ENCODE measurements around the gene CNTRL.

Gene CNTRL

DNA sequence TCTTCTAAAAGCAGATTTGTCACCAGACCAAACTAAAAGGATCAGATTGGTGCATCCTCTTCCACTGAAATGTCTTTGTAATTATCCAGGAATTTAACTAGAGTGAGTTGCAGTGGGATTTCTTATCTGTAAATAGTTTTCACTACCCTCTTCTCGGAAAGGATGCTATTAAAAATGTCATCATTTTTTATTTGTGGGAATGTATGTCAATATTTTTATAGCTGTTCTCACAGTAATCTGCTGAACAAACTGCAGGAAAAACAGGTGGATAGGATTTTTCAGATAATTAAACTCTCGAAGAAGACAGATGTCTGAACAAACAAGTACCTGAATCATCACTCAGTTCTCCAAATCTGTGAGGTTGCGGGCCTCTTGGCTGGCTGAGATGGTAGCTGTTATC is 64.2 kb downstream of the CNTRL start:
- no peaks in the 10 kb centered on the region for H3K4me1 ChIP-seq (ENCODE audit: control insufficient read depth, insufficient read depth, low read length)
- no peak for DNase-seq (ENCODE audit: low read depth)
- no peak overlapping the region for H3K9ac ChIP-seq (ENCODE audit: low read length)
- H3K36me3 ChIP-seq (ENCODE audit: control insufficient read depth, insufficient read depth, low read length, severe bottlenecking) = peaks cover 26% of the 10 kb centered on the region
- no peaks in the 10 kb centered on the region for H3K9me3 ChIP-seq (ENCODE audit: control insufficient read depth, low read length)
- H3K4me3 ChIP-seq (ENCODE audit: low read length) = no peak overlapping the region
- no peaks in the 10 kb centered on the region for H3K27me3 ChIP-seq (replicated peaks; ENCODE audit: control insufficient read depth, insufficient read depth, low read length)

DNA sequence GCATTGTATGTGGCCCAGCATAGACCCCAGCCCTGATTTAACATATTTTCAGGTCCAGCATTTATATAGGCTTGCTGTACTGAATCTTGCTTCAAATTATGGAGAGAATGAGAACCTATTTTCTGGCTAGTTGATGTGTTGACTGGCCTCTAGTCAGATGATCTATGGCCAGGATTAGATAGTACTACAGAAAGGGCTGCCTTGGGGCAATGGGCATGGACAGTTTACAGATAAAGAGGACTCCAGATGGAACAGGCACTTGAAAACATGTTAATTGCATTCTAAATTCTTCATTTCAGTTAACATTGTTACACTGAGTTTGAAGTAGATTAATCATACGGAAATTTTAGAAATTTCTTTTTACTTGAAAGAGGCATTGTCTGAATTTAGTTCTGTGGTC is 65.4 kb downstream of the CNTRL start:
- Histone ChIP-seq H3K36me3 (ENCODE audit: control insufficient read depth, insufficient read depth, low read length, severe bottlenecking) (peaks cover 37% of the 10 kb centered on the region), H3K4me3 (ENCODE audit: low read length) (no peak overlapping the region), H3K9me3 (ENCODE audit: control insufficient read depth, low read length) (no peaks in the 10 kb centered on the region), H3K9ac (ENCODE audit: low read length) (no peak overlapping the region), H3K4me1 (ENCODE audit: control insufficient read depth, insufficient read depth, low read length) (no peaks in the 10 kb centered on the region), H3K27me3 (replicated peaks; ENCODE audit: control insufficient read depth, insufficient read depth, low read length) (no peaks in the 10 kb centered on the region)
- no peak for DNase-seq (ENCODE audit: low read depth)

- no peak for DNase-seq (ENCODE audit: low read depth)
- no peaks in the 10 kb centered on the region for H3K4me1 ChIP-seq (ENCODE audit: control insufficient read depth, insufficient read depth, low read length)
- H3K9ac ChIP-seq (ENCODE audit: low read length) = no peak overlapping the region
- H3K27me3 ChIP-seq (replicated peaks; ENCODE audit: control insufficient read depth, insufficient read depth, low read length) = no peaks in the 10 kb centered on the region
- H3K4me3 ChIP-seq (ENCODE audit: low read length) = no peak overlapping the region
- H3K36me3 ChIP-seq (ENCODE audit: control insufficient read depth, insufficient read depth, low read length, severe bottlenecking) = peaks cover 42% of the 10 kb centered on the region
- no peaks in the 10 kb centered on the region for H3K9me3 ChIP-seq (ENCODE audit: control insufficient read depth, low read length)
Measured at GRCh38 chr9:121141306-121141705, 66.6 kb downstream of the CNTRL start.

GRCh38 chr9:121141706-121142105 is 67.0 kb downstream of the CNTRL start:
- Histone ChIP-seq H3K4me1 (ENCODE audit: control insufficient read depth, insufficient read depth, low read length) (no peaks in the 10 kb centered on the region), H3K9me3 (ENCODE audit: control insufficient read depth, low read length) (no peaks in the 10 kb centered on the region), H3K36me3 (ENCODE audit: control insufficient read depth, insufficient read depth, low read length, severe bottlenecking) (peaks cover 46% of the 10 kb centered on the region), H3K27me3 (replicated peaks; ENCODE audit: control insufficient read depth, insufficient read depth, low read length) (no peaks in the 10 kb centered on the region), H3K4me3 (ENCODE audit: low read length) (no peak overlapping the region), H3K9ac (ENCODE audit: low read length) (no peak overlapping the region)
- no peak for DNase-seq (ENCODE audit: low read depth)

- peaks cover 57% of the 10 kb centered on the region for H3K36me3 ChIP-seq (ENCODE audit: control insufficient read depth, insufficient read depth, low read length, severe bottlenecking)
- DNase-seq (ENCODE audit: low read depth) = no peak
- no peaks in the 10 kb centered on the region for H3K27me3 ChIP-seq (replicated peaks; ENCODE audit: control insufficient read depth, insufficient read depth, low read length)
- no peaks in the 10 kb centered on the region for H3K9me3 ChIP-seq (ENCODE audit: control insufficient read depth, low read length)
- no peak overlapping the region for H3K9ac ChIP-seq (ENCODE audit: low read length)
- no peaks in the 10 kb centered on the region for H3K4me1 ChIP-seq (ENCODE audit: control insufficient read depth, insufficient read depth, low read length)
- no peak overlapping the region for H3K4me3 ChIP-seq (ENCODE audit: low read length)
Measured at GRCh38 chr9:121143771-121144170, 69.0 kb downstream of the CNTRL start.

GRCh38 chr9:121144482-121144881 is 69.7 kb downstream of the CNTRL start:
- Histone ChIP-seq H3K9ac (ENCODE audit: low read length) (no peak overlapping the region), H3K36me3 (ENCODE audit: control insufficient read depth, insufficient read depth, low read length, severe bottlenecking) (peaks cover 56% of the 10 kb centered on the region)

DNA sequence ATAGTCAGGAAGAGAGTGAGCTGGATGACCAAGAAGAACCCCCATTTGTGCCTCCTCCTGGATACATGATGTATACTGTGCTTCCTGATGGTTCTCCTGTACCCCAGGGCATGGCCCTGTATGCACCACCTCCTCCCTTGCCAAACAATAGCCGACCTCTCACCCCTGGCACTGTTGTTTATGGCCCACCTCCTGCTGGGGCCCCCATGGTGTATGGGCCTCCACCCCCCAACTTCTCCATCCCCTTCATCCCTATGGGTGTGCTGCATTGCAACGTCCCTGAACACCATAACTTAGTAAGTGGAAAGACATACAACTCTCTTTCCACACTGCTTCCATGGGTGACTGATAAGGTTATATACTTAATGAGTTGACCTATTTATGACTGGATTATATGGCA is 75.4 kb downstream of the CNTRL start:
- H3K36me3 ChIP-seq (ENCODE audit: control insufficient read depth, insufficient read depth, low read length, severe bottlenecking) = peaks cover 46% of the 10 kb centered on the region

More at GRCh38 chr9:121144482-121144881, 69.7 kb downstream of the CNTRL start:
- Histone ChIP-seq H3K27me3 (replicated peaks; ENCODE audit: control insufficient read depth, insufficient read depth, low read length) (no peaks in the 10 kb centered on the region), H3K4me3 (ENCODE audit: low read length) (no peak overlapping the region), H3K9me3 (ENCODE audit: control insufficient read depth, low read length) (no peaks in the 10 kb centered on the region), H3K4me1 (ENCODE audit: control insufficient read depth, insufficient read depth, low read length) (no peaks in the 10 kb centered on the region)
- no peak for DNase-seq (ENCODE audit: low read depth)

DNA sequence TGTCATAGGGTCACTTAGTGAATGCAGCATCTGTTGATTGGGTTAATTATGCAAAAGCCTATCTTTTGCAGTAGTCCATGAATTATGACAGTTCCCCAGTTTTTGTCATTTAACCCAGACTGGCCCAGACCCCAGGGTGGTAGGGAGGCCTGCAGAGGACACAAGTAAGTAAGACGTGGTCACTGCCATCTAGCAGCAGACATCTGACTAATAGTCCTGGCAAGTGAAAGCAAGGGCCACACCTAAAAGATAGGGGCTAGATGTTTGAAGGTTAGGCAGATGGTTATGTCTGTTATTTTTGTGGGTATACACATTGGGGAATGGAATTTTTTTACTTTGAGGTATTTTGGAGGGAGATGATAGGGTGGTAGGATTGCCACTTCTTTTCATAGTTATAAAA is 78.9 kb downstream of the CNTRL start:
- H3K4me1 ChIP-seq (ENCODE audit: control insufficient read depth, insufficient read depth, low read length) = no peaks in the 10 kb centered on the region
- H3K9me3 ChIP-seq (ENCODE audit: control insufficient read depth, low read length) = no peaks in the 10 kb centered on the region
- H3K27me3 ChIP-seq (replicated peaks; ENCODE audit: control insufficient read depth, insufficient read depth, low read length) = no peaks in the 10 kb centered on the region
- peaks cover 39% of the 10 kb centered on the region for H3K36me3 ChIP-seq (ENCODE audit: control insufficient read depth, insufficient read depth, low read length, severe bottlenecking)
- DNase-seq (ENCODE audit: low read depth) = no peak
- no peak overlapping the region for H3K9ac ChIP-seq (ENCODE audit: low read length)
- H3K4me3 ChIP-seq (ENCODE audit: low read length) = no peak overlapping the region

More for the DNA sequence above, 75.4 kb downstream of the CNTRL start:
- DNase-seq (ENCODE audit: low read depth) = no peak
- no peaks in the 10 kb centered on the region for H3K9me3 ChIP-seq (ENCODE audit: control insufficient read depth, low read length)
- no peak overlapping the region for H3K9ac ChIP-seq (ENCODE audit: low read length)
- H3K27me3 ChIP-seq (replicated peaks; ENCODE audit: control insufficient read depth, insufficient read depth, low read length) = no peaks in the 10 kb centered on the region
- H3K4me1 ChIP-seq (ENCODE audit: control insufficient read depth, insufficient read depth, low read length) = no peaks in the 10 kb centered on the region
- no peak overlapping the region for H3K4me3 ChIP-seq (ENCODE audit: low read length)

DNA sequence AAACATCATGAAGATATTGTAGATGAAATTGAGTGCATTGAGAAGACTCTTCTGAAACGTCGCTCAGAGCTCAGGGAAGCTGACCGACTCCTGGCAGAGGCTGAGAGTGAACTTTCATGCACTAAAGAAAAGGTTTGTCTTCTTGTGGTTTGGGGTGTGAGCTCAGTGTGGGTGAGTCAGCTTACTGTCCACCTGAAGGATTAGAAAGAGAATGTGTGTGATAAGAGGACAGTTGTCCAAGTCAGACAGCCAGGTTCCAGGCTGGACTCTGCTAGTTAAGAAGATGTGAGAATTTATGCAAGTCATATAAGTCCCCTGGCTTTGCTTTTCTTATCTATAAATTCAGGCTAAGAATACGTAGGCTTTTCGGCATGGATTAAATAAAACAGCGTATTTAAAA is 80.0 kb downstream of the CNTRL start:
- Histone ChIP-seq H3K9me3 (ENCODE audit: control insufficient read depth, low read length) (no peaks in the 10 kb centered on the region), H3K4me3 (ENCODE audit: low read length) (no peak overlapping the region), H3K9ac (ENCODE audit: low read length) (no peak overlapping the region), H3K4me1 (ENCODE audit: control insufficient read depth, insufficient read depth, low read length) (no peaks in the 10 kb centered on the region), H3K27me3 (replicated peaks; ENCODE audit: control insufficient read depth, insufficient read depth, low read length) (no peaks in the 10 kb centered on the region), H3K36me3 (ENCODE audit: control insufficient read depth, insufficient read depth, low read length, severe bottlenecking) (peaks cover 39% of the 10 kb centered on the region)
- DNase-seq (ENCODE audit: low read depth) = no peak

DNA sequence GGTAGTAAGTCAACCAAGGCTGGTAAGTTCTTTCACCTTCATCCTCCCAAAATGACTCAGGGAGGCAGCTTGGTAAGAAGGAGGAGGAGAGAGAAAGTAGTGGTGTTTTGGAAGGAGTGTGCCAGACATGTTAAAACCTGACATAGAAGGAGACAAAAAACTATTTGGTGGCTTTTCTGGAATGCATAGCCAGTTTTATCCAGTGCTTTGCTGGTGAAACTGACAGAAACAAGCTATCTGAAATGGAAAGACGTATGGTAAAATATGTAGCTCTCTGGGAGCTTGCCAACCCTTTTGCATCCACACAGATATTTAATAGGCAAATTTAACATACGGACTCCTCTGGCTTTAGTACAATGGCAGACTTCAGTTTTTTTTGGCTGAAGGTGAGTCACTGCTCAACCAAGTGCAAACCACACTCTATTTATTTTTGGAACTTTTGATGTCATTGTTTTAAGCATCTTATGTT is 81.5 kb downstream of the CNTRL start:
- Histone ChIP-seq H3K36me3 (ENCODE audit: control insufficient read depth, insufficient read depth, low read length, severe bottlenecking) (peaks cover 33% of the 10 kb centered on the region), H3K4me3 (ENCODE audit: low read length) (no peak overlapping the region), H3K4me1 (ENCODE audit: control insufficient read depth, insufficient read depth, low read length) (no peaks in the 10 kb centered on the region), H3K9me3 (ENCODE audit: control insufficient read depth, low read length) (no peaks in the 10 kb centered on the region), H3K27me3 (replicated peaks; ENCODE audit: control insufficient read depth, insufficient read depth, low read length) (no peaks in the 10 kb centered on the region), H3K9ac (ENCODE audit: low read length) (no peak overlapping the region)
- peak; percentile 69 for DNase-seq (ENCODE audit: low read depth)

DNA sequence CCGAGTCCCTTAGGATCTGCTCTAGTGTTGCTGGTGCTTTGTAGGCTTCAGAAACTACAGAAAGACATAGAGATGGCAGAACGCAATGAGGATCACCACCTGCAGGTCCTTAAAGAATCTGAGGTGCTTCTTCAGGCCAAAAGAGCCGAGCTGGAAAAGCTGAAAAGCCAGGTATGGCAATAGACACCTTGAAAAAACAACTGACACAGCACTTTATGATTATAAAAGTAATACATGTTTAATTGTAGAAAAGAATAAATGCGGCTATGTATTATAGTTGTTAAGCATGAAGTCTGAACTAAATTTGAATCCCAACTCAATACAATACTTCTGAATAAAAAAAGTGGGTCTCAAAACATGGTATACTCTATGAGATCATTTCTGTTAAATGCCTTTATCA is 83.2 kb downstream of the CNTRL start:
- peaks cover 38% of the 10 kb centered on the region for H3K36me3 ChIP-seq (ENCODE audit: control insufficient read depth, insufficient read depth, low read length, severe bottlenecking)

GRCh38 chr9:121160025-121160424 is 85.3 kb downstream of the CNTRL start:
- H3K27me3 ChIP-seq (replicated peaks; ENCODE audit: control insufficient read depth, insufficient read depth, low read length) = no peaks in the 10 kb centered on the region
- no peak for DNase-seq (ENCODE audit: low read depth)
- H3K4me1 ChIP-seq (ENCODE audit: control insufficient read depth, insufficient read depth, low read length) = no peaks in the 10 kb centered on the region
- H3K4me3 ChIP-seq (ENCODE audit: low read length) = no peak overlapping the region
- H3K36me3 ChIP-seq (ENCODE audit: control insufficient read depth, insufficient read depth, low read length, severe bottlenecking) = peaks cover 31% of the 10 kb centered on the region
- no peak overlapping the region for H3K9ac ChIP-seq (ENCODE audit: low read length)
- H3K9me3 ChIP-seq (ENCODE audit: control insufficient read depth, low read length) = no peaks in the 10 kb centered on the region

More for the DNA sequence above, 83.2 kb downstream of the CNTRL start:
- Histone ChIP-seq H3K9ac (ENCODE audit: low read length) (no peak overlapping the region), H3K9me3 (ENCODE audit: control insufficient read depth, low read length) (no peaks in the 10 kb centered on the region), H3K27me3 (replicated peaks; ENCODE audit: control insufficient read depth, insufficient read depth, low read length) (no peaks in the 10 kb centered on the region), H3K4me1 (ENCODE audit: control insufficient read depth, insufficient read depth, low read length) (no peaks in the 10 kb centered on the region), H3K4me3 (ENCODE audit: low read length) (no peak overlapping the region)
- DNase-seq (ENCODE audit: low read depth) = no peak

Measured in adipocyte (in vitro differentiated cells).